Measurements from ENCODE around the gene HPS6.
"Not testable (repeated sequence)": the region's sequence is repeated elsewhere in the genome, so short reads cannot be mapped to it uniquely, and the experiment has no call there.

Gene HPS6

GRCh38 chr10:102064868-102065560 lies at the start of gene HPS6:
Gene HPS6, plus strand, starts transcription at chr10:102065349. Its CDS starts 126 bp downstream, at chr10:102065475.
- peak; percentile 84 for DNase-seq

- DNase-seq = no peak
Measured at GRCh38 chr10:102016416-102016815, 48.7 kb upstream of the HPS6 start.

- no peak for DNase-seq
Measured at GRCh38 chr10:102017295-102017694, 47.9 kb upstream of the HPS6 start.

GRCh38 chr10:102020938-102021337 lies 44.2 kb upstream of the HPS6 start:
- DNase-seq = no peak

- DNase-seq = no peak
Measured at GRCh38 chr10:102024799-102025198, 40.4 kb upstream of the HPS6 start.

GRCh38 chr10:102027261-102027660 lies 37.9 kb upstream of the HPS6 start:
- DNase-seq = no peak

- no peak for DNase-seq
Measured at GRCh38 chr10:102033787-102034186, 31.4 kb upstream of the HPS6 start.

GRCh38 chr10:102035807-102036206 lies 29.3 kb upstream of the HPS6 start:
- DNase-seq = not testable (repeated sequence)

GRCh38 chr10:102038410-102038809 lies 26.7 kb upstream of the HPS6 start:
- DNase-seq = no peak

GRCh38 chr10:102040305-102041050 lies 24.7 kb upstream of the HPS6 start:
- DNase-seq = no peak

GRCh38 chr10:102045292-102045691 lies 19.9 kb upstream of the HPS6 start:
- DNase-seq = no peak

GRCh38 chr10:102046095-102046494 lies 19.1 kb upstream of the HPS6 start:
- DNase-seq = no peak

GRCh38 chr10:102054881-102055646 lies 10.1 kb upstream of the HPS6 start:
- peak; percentile 54 for DNase-seq

- DNase-seq = peak; percentile 98
Measured at GRCh38 chr10:102055647-102056419, 9.3 kb upstream of the HPS6 start, which contains the start of gene ARMH3. Gene ARMH3, minus strand, starts transcription at chr10:102056173. Its CDS starts 16,059 bp downstream, at chr10:102040114.

- no peak for DNase-seq
Measured at GRCh38 chr10:102059987-102060386, 5.2 kb upstream of the HPS6 start.

GRCh38 chr10:102064503-102064867 lies 664 bp upstream of the HPS6 start:
- no peak for DNase-seq

- DNase-seq = no peak
Measured at GRCh38 chr10:102065561-102066398, 631 bp downstream of the HPS6 start.

GRCh38 chr10:102066399-102067088 lies 1.4 kb downstream of the HPS6 start:
- DNase-seq = no peak

GRCh38 chr10:102067091-102067916 lies 2.2 kb downstream of the HPS6 start:
- no peak for DNase-seq

GRCh38 chr10:102068216-102068615 lies 3.1 kb downstream of the HPS6 start:
- DNase-seq = no peak

All from midbrain (tissue), 1 donor.